SK-N-SH (cell line): ENCODE data around the gene SLC22A23. TPM values are rescaled to one million over a fixed set of nuclear protein-coding genes. Genes with fewer than 3 reads are reported as not detected.

Source experiments
- CTCF ChIA-PET: fragments of 300-600, 350-600 bp; formaldehyde crosslinking; extraction: SDS; loops from one replicate; lab custom pipeline; 2021; lab: Yijun Ruan, JAX
- POLR2A ChIA-PET: fragments of 350-600 bp; sonication (Branson Sonifier 250); formaldehyde crosslinking; extraction: SDS; loops from one replicate; lab custom pipeline; 2020; ENCODE audit warnings: antibody characterized with exemption, inconsistent platforms; lab: Yijun Ruan, JAX
- DNase-seq: peaks from one replicate; pipeline ENCODE4 v3.0.0; 2012
- H2AFZ ChIP-seq: fragments of 200-600 bp; sonication (generic); 2 replicates; pipeline ENCODE4 v1.8.1; 2016; ENCODE audit warnings: antibody characterized with exemption, mild to moderate bottlenecking, low read depth
- H3F3A ChIP-seq: fragments of 200-600 bp; sonication (generic); replicated peaks from 2 replicates; pipeline ENCODE3; 2016; ENCODE audit warnings: antibody characterized with exemption, mild to moderate bottlenecking; ENCODE audit not compliant: insufficient read depth
- H3K27ac ChIP-seq, 2 experiments: fragments of 200-500 bp in 1 of 2; fragments of 200-600 bp in 1 of 2; sonication (Bioruptor generic) in 1 of 2; sonication (generic), shearing (Covaris generic) in 1 of 2; 2 replicates each; pipeline versions ENCODE4 v1.5.1 to v1.6.1; 2014 to 2016; ENCODE audit warnings: low read depth in 2 of 2, inconsistent platforms in 1 of 2, low read length in 1 of 2, mild to moderate bottlenecking in 1 of 2, mixed read lengths in 1 of 2
- H3K27me3 ChIP-seq: fragments of 200-600 bp; sonication (generic), shearing (Covaris generic); 2 replicates; pipeline ENCODE4 v1.6.1; 2016; ENCODE audit warnings: mixed run types; ENCODE audit not compliant: insufficient read depth
- H3K36me3 ChIP-seq, 2 experiments: fragments of 200-500 bp in 1 of 2; fragments of 200-600 bp in 1 of 2; sonication (Bioruptor generic) in 1 of 2; sonication (generic) in 1 of 2; replicated peaks in 1 of 2; 2 replicates each; pipeline versions ENCODE3 to v1.5.1; 2014 to 2016; ENCODE audit warnings: low read length in 1 of 2, mild to moderate bottlenecking in 1 of 2; ENCODE audit not compliant: insufficient read depth in 2 of 2, control insufficient read depth in 1 of 2
- H3K4me1 ChIP-seq, 2 experiments: fragments of 200-500 bp in 1 of 2; fragments of 200-600 bp in 1 of 2; sonication (Bioruptor generic) in 1 of 2; sonication (generic), shearing (Covaris generic) in 1 of 2; 2 replicates each; pipeline versions ENCODE4 v1.5.1 to v1.6.1; 2014 to 2016; ENCODE audit warnings: low read depth in 1 of 2, low read length in 1 of 2, mixed run types in 1 of 2; ENCODE audit not compliant: insufficient read depth in 2 of 2, control insufficient read depth in 1 of 2
- H3K4me2 ChIP-seq: fragments of 200-600 bp; sonication (generic), shearing (Covaris generic); 2 replicates; pipeline ENCODE4 v1.6.1; 2017; ENCODE audit warnings: mixed run types
- H3K4me3 ChIP-seq, 2 experiments: fragments of 200-500 bp in 1 of 2; fragments of 200-600 bp in 1 of 2; sonication (Bioruptor generic) in 1 of 2; sonication (generic), shearing (Covaris generic) in 1 of 2; 2 replicates each; pipeline versions ENCODE4 v1.5.1 to v1.8.1; 2014 to 2016; ENCODE audit warnings: low read depth in 2 of 2, inconsistent platforms in 1 of 2, low read length in 1 of 2, mild to moderate bottlenecking in 1 of 2, mixed read lengths in 1 of 2, moderate library complexity in 1 of 2
- H3K79me2 ChIP-seq: fragments of 200-600 bp; sonication (generic); 2 replicates; pipeline ENCODE4 v1.8.1; 2017; ENCODE audit warnings: mild to moderate bottlenecking; ENCODE audit not compliant: insufficient read depth
- H3K9ac ChIP-seq: fragments of 200-600 bp; sonication (generic); 2 replicates; pipeline ENCODE4 v1.6.1; 2017; ENCODE audit warnings: mixed run types
- H3K9me2 ChIP-seq: fragments of 200-600 bp; sonication (generic); 2 replicates; pipeline ENCODE4 v1.6.1; 2017; ENCODE audit warnings: mixed run types
- H3K9me3 ChIP-seq: fragments of 200-600 bp; sonication (generic); 2 replicates; pipeline ENCODE4 v1.6.1; 2017; ENCODE audit warnings: mixed run types, mild to moderate bottlenecking, moderate library complexity
- H4K20me1 ChIP-seq: fragments of 200-600 bp; sonication (generic); 2 replicates; pipeline ENCODE4 v1.6.1; 2017; ENCODE audit warnings: mild to moderate bottlenecking, mixed run types; ENCODE audit not compliant: insufficient read depth
- CHD2 ChIP-seq: fragments of 150-350 bp; IDR thresholded peaks from 2 replicates; pipeline ENCODE4 v1.6.1; 2018; ENCODE audit warnings: low read length; ENCODE audit not compliant: partially characterized antibody
- ELF1 ChIP-seq: IDR thresholded peaks from 2 replicates; pipeline ENCODE4 v1.4.0; 2012
- EP300 ChIP-seq, 2 experiments: IDR thresholded peaks; 2 replicates each; pipeline versions ENCODE4 v1.4.0 to v1.6.1; 2012; ENCODE audit warnings: borderline replicate concordance in 1 of 2, low read depth in 1 of 2, low read length in 1 of 2
- FOSL2 ChIP-seq: IDR thresholded peaks from 2 replicates; pipeline ENCODE4 v1.4.0; 2012; ENCODE audit warnings: low read depth, mild to moderate bottlenecking, moderate library complexity, borderline replicate concordance
- GABPA ChIP-seq: IDR thresholded peaks from 2 replicates; pipeline ENCODE4 v1.4.0; 2012; ENCODE audit warnings: low read depth, mild to moderate bottlenecking
- MXI1 ChIP-seq: IDR thresholded peaks from 2 replicates; pipeline ENCODE4 v1.6.1; 2012; ENCODE audit warnings: mild to moderate bottlenecking, low read depth, low read length, improper control_type of control experiment
- RCOR1 ChIP-seq: fragments of 150-350 bp; IDR thresholded peaks from 2 replicates; pipeline ENCODE4 v1.6.1; 2017; ENCODE audit warnings: antibody characterized with exemption, low read length
- RXRA ChIP-seq: IDR thresholded peaks from 2 replicates; pipeline ENCODE4 v1.4.0; 2012; ENCODE audit warnings: low read depth, mild to moderate bottlenecking, borderline replicate concordance
- TCF12 ChIP-seq: IDR thresholded peaks from 2 replicates; pipeline ENCODE4 v1.4.0; 2012
- TEAD4 ChIP-seq: IDR thresholded peaks from 2 replicates; pipeline ENCODE4 v1.4.0; 2012; ENCODE audit warnings: mild to moderate bottlenecking, borderline replicate concordance; ENCODE audit not compliant: insufficient read depth
- WGBS: methylation state at CpG from one replicate; pipeline ENCODE4 v1.1.6; 2017; ENCODE audit warnings: low lambda C conversion rate; 5-methylcytosine and 5-hydroxymethylcytosine counted together
- polyA plus RNA-seq, 3 experiments: library from polyadenylated mRNA; depleted of rRNA; stranded (reverse); fragments of >200 nt; gene quantifications; 2 replicates each; pipeline ENCODE4 v1.2.3, GENCODE V29; 2012
- TF ChIP-seq, protein P1 (sequence below): fragments of 150-350 bp; IDR thresholded peaks from 2 replicates; pipeline ENCODE4 v1.6.1; 2017; ENCODE audit warnings: antibody characterized with exemption, low read length, low read depth, borderline replicate concordance
- TF ChIP-seq, protein P2 (sequence below): IDR thresholded peaks from 2 replicates; pipeline ENCODE4 v1.4.0; 2012; ENCODE audit warnings: low read depth
- TF ChIP-seq, protein P3 (sequence below): fragments of 150-350 bp; IDR thresholded peaks from 2 replicates; pipeline ENCODE4 v1.6.1; 2016; ENCODE audit warnings: mild to moderate bottlenecking, low read depth, low read length
- TF ChIP-seq, protein P4 (sequence below): IDR thresholded peaks from 2 replicates; pipeline ENCODE4 v1.4.0; 2012; ENCODE audit warnings: low read depth, borderline replicate concordance

The SLC22A23 gene
- polyA plus RNA-seq, 1 of the 3 experiments (the other 2 are of a cell fraction), result not detected

DNA sequence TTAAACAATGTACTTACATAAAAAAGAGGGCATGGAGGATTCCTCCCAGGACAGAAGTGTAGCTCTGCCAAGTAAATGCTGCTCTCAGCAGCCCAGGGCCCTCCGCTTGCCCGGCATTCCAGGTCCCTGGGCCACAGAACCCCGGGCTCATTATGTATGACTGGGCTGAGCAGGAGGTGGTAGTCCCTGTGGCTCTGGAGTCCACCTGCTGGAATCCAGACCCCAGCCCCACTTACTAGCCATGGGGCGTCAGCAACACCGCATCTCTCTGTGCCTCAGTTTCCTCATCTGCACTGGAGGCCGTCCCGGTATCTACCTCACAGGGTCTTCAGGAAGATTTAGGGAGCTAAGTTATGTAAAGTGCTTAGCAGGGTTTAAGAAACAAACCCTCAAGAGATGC is 142.7 kb downstream of the SLC22A23 start:
- no peak overlapping the region for H3K4me3 ChIP-seq
- WGBS, result 83% methylated on average over 6 of the region's 7 CpGs
- H3K4me2 ChIP-seq, result no peak overlapping the region
- peaks cover 0 to 6% of the 10 kb centered on the region in 2 experiments; a peak in 1 of 4 replicates for H3K4me1 ChIP-seq
- ChIA-PET POLR2A (no interaction called here), CTCF (no interaction called here)
- H3K27me3 ChIP-seq, result peaks cover 73% of the 10 kb centered on the region
- no peak for DNase-seq
- no peaks in the 10 kb centered on the region for H4K20me1 ChIP-seq
- no peaks in the 10 kb centered on the region for H3K36me3 ChIP-seq
- H3K9me3 ChIP-seq, result no peaks in the 10 kb centered on the region
- no peaks in the 10 kb centered on the region for H3K79me2 ChIP-seq
- no peaks in the 10 kb centered on the region for H3K9me2 ChIP-seq
- no peak overlapping the region for H3K9ac ChIP-seq
- H3K27ac ChIP-seq, result no peak overlapping the region
- no peak overlapping the region for H2AFZ ChIP-seq
- no peaks in the 10 kb centered on the region for H3F3A ChIP-seq
- TF ChIP-seq GABPA (no peak), TEAD4 (no peak), EP300 (IDR thresholded peaks at IDR 0.05; ENCODE audit: borderline replicate concordance in 1 of 2, low read depth in 1 of 2, low read length in 1 of 2) (no peak), RCOR1 (no peak)
- TF ChIP-seq, protein P1, sequence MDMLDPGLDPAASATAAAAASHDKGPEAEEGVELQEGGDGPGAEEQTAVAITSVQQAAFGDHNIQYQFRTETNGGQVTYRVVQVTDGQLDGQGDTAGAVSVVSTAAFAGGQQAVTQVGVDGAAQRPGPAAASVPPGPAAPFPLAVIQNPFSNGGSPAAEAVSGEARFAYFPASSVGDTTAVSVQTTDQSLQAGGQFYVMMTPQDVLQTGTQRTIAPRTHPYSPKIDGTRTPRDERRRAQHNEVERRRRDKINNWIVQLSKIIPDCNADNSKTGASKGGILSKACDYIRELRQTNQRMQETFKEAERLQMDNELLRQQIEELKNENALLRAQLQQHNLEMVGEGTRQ, result no peak
- TF ChIP-seq, protein P2, sequence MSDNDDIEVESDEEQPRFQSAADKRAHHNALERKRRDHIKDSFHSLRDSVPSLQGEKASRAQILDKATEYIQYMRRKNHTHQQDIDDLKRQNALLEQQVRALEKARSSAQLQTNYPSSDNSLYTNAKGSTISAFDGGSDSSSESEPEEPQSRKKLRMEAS, result no peak
- TF ChIP-seq, all 33 proteins: peak for 0

DNA sequence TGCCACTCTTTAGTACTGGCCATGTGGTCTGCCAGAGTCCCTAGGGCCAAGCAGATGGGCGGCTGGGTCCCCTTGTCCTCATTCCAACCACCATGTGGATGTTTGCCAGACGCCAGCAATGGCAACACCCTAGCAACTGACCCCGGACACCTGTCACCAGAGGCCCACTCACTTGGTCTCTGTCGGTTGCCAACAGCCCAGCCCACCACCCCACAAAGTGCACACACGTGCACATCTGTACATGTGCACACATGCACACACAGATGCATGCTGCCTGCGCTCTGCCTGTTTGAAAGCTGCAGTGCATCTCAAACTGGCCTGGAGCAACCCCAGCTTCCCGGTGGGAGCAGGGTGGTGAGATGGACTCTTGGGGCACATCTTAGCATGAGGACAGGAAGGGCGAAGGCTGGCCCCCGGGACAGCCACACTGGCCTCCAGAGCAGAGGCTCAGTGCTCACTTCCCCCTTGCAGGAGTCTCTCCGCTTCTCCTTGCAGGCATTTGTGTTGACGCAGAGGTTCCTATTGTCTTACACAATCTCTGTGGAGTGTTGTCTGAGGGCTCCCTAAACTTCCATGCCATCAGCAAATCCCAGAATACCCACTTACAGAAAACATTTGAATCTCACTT is 144.1 kb downstream of the SLC22A23 start:
- DNase-seq, result peak; percentile 50
- Histone ChIP-seq H2AFZ (no peak overlapping the region), H3K4me2 (no peak overlapping the region), H4K20me1 (no peaks in the 10 kb centered on the region), H3K9ac (no peak overlapping the region), H3K4me3 (no peak overlapping the region), H3K27ac (no peak overlapping the region), H3K9me3 (no peaks in the 10 kb centered on the region), H3K79me2 (no peaks in the 10 kb centered on the region), H3K27me3 (peaks cover 71% of the 10 kb centered on the region), H3F3A (no peaks in the 10 kb centered on the region), H3K36me3 (no peaks in the 10 kb centered on the region), H3K9me2 (no peaks in the 10 kb centered on the region), H3K4me1 (peaks cover 0 to 6% of the 10 kb centered on the region in 2 experiments; a peak in 1 of 4 replicates)
- TF ChIP-seq FOSL2 (no peak), TCF12 (no peak), MXI1 (0 out of 2 replicates have a peak, but pooled peaks have one; percentile 40), RXRA (no peak), ELF1 (no peak), CHD2 (no peak)
- TF ChIP-seq, protein P3, sequence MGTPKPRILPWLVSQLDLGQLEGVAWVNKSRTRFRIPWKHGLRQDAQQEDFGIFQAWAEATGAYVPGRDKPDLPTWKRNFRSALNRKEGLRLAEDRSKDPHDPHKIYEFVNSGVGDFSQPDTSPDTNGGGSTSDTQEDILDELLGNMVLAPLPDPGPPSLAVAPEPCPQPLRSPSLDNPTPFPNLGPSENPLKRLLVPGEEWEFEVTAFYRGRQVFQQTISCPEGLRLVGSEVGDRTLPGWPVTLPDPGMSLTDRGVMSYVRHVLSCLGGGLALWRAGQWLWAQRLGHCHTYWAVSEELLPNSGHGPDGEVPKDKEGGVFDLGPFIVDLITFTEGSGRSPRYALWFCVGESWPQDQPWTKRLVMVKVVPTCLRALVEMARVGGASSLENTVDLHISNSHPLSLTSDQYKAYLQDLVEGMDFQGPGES, result no peak
- TF ChIP-seq, protein P4, sequence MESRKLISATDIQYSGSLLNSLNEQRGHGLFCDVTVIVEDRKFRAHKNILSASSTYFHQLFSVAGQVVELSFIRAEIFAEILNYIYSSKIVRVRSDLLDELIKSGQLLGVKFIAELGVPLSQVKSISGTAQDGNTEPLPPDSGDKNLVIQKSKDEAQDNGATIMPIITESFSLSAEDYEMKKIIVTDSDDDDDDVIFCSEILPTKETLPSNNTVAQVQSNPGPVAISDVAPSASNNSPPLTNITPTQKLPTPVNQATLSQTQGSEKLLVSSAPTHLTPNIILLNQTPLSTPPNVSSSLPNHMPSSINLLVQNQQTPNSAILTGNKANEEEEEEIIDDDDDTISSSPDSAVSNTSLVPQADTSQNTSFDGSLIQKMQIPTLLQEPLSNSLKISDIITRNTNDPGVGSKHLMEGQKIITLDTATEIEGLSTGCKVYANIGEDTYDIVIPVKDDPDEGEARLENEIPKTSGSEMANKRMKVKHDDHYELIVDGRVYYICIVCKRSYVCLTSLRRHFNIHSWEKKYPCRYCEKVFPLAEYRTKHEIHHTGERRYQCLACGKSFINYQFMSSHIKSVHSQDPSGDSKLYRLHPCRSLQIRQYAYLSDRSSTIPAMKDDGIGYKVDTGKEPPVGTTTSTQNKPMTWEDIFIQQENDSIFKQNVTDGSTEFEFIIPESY, result no peak
- POLR2A ChIA-PET, result no interaction called here
- 19% methylated on average over 6 of the region's 11 CpGs for WGBS
- CTCF ChIA-PET, result no interaction called here
